T-cell (primary cell): Measurements from ENCODE around the gene RHOF. TPM values are rescaled to one million over a fixed set of nuclear protein-coding genes. Genes with fewer than 3 reads are reported as not detected.

ENCODE experiments used
- ATAC-seq, 4 experiments: fragments of 200-7000 bp in 3 of 4; fragments of 150-1000 bp in 1 of 4; cut with Tn5 transposase; replicated peaks in 1 of 4; 1 replicate in 3 of 4; 2 replicates in 1 of 4; pipeline ENCODE4 v1.10.0; 2021; ENCODE audit warnings: moderate library complexity in 3 of 4, mild to moderate bottlenecking in 2 of 4, moderate number of reproducible peaks in 1 of 4
- CTCF ChIA-PET, 2 donors: fragments of 300-600 bp; sonication (Branson Sonifier 250); formaldehyde crosslinking; loops; one replicate each; lab custom pipeline; 2022; ENCODE audit warnings: antibody characterized with exemption in 2 of 2; lab: Charles Lee
- POLR2A ChIA-PET, 2 donors: fragments of 300-600 bp; sonication (Branson Sonifier 250); formaldehyde crosslinking; loops; one replicate each; lab custom pipeline; 2022; ENCODE audit warnings: antibody characterized with exemption in 2 of 2; lab: Charles Lee
- DNase-seq, 35 experiments: peaks; one replicate each; pipeline versions ENCODE4 v3.0.0 to v3.0.0-alpha.2; 2013 to 2023
- H3K27ac ChIP-seq: one replicate; pipeline ENCODE4 v1.5.1; 2013; ENCODE audit warnings: low read length
- H3K27me3 ChIP-seq, 2 experiments: replicated peaks in 1 of 2; 1 replicate in 1 of 2; 2 replicates in 1 of 2; pipeline versions ENCODE4 v1.6.1 to v1.7.0; 2013; ENCODE audit warnings: low read length in 1 of 2, mixed read lengths in 1 of 2; ENCODE audit not compliant: control insufficient read depth in 2 of 2, insufficient read depth in 2 of 2; ENCODE audit errors: extremely low read depth in 1 of 2
- H3K36me3 ChIP-seq, 2 donors: 1 replicate in 1 of 2; 2 replicates in 1 of 2; pipeline versions ENCODE4 v1.6.1 to v1.7.0; 2013; ENCODE audit warnings: low read length in 1 of 2; ENCODE audit not compliant: control insufficient read depth in 2 of 2, insufficient read depth in 1 of 2; ENCODE audit errors: extremely low read depth in 1 of 2
- H3K4me1 ChIP-seq, 2 experiments: 1 replicate in 1 of 2; 2 replicates in 1 of 2; pipeline versions ENCODE4 v1.6.1 to v1.7.0; 2013; ENCODE audit warnings: low read length in 2 of 2, mixed read lengths in 1 of 2; ENCODE audit not compliant: insufficient read depth in 2 of 2, control insufficient read depth in 1 of 2; ENCODE audit errors: extremely low read depth in 1 of 2
- H3K4me3 ChIP-seq, 2 donors: 1 replicate in 1 of 2; 2 replicates in 1 of 2; pipeline versions ENCODE4 v1.5.1 to v1.7.0; 2013; ENCODE audit warnings: mild to moderate bottlenecking in 2 of 2, low read length in 1 of 2, moderate library complexity in 1 of 2; ENCODE audit not compliant: control insufficient read depth in 1 of 2; ENCODE audit errors: extremely low read depth in 1 of 2
- H3K9me3 ChIP-seq: 2 replicates; pipeline ENCODE4 v1.7.0; 2013
- H3K27ac Mint-ChIP-seq, 2 donors: one replicate each; pipeline ENCODE4 v1.8.0; 2020 to 2021; ENCODE audit warnings: mild to moderate bottlenecking in 2 of 2, mixed read lengths in 2 of 2
- H3K27me3 Mint-ChIP-seq, 2 donors: one replicate each; pipeline ENCODE4 v1.8.0; 2021 to 2022; ENCODE audit warnings: mixed read lengths in 2 of 2
- H3K36me3 Mint-ChIP-seq: one replicate; pipeline ENCODE4 v1.8.0; 2021; ENCODE audit warnings: mixed read lengths
- H3K4me1 Mint-ChIP-seq, 3 donors: one replicate each; pipeline ENCODE4 v1.8.0; 2020 to 2022; ENCODE audit warnings: mixed read lengths in 3 of 3, mild to moderate bottlenecking in 1 of 3
- H3K4me3 Mint-ChIP-seq, 3 donors: one replicate each; pipeline ENCODE4 v1.8.0; 2020 to 2022; ENCODE audit warnings: mild to moderate bottlenecking in 3 of 3, mixed read lengths in 3 of 3, moderate library complexity in 3 of 3
- H3K9me3 Mint-ChIP-seq, 3 donors: one replicate each; pipeline ENCODE4 v1.8.0; 2020 to 2022; ENCODE audit warnings: mixed read lengths in 3 of 3
- WGBS: methylation state at CpG from one replicate; pipeline ENCODE4 v1.1.5; 2013; ENCODE audit warnings: missing lambda C conversion rate; ENCODE audit not compliant: insufficient coverage; 5-methylcytosine and 5-hydroxymethylcytosine counted together
- total RNA-seq, 35 experiments: library from RNA in 6 of 35; stranded (reverse) in 6 of 35; fragments of 120-200 nt in 1 of 35; gene quantifications; one replicate each; pipeline versions ENCODE4 v1.2.1 to v1.2.4 and lab custom pipeline; 2013 to 2026

The RHOF gene
- total RNA-seq, 5 donors from 2014 or later (not counting 1 experiment from before 2014, with no cell fraction given): 137 to 158 (median 145) TPM

- Mint-ChIP-seq H3K27me3 (no peaks in the 10 kb centered on the region), H3K27ac (peak overlapping the region in 1 of 2 donors; percentile 61), H3K9me3 (no peaks in the 10 kb centered on the region), H3K4me1 (peaks cover 9 to 24% (median 9%) of the 10 kb centered on the region in 3 donors), H3K36me3 (peaks cover 50% of the 10 kb centered on the region), H3K4me3 (no peak overlapping the region)
- Histone ChIP-seq H3K4me1 (no peaks in the 10 kb centered on the region), H3K27ac (no peak overlapping the region), H3K4me3 (no peak overlapping the region), H3K27me3 (no peaks in the 10 kb centered on the region), H3K9me3 (no peaks in the 10 kb centered on the region), H3K36me3 (peaks cover 26 to 81% of the 10 kb centered on the region in 2 donors)
- ChIA-PET CTCF (interaction anchor here in 1 of 2 donors (1.0 kb wide), 1 partner anchor 11 kb away, joined by 3 read pairs; no protein-coding TSS in a partner anchor), POLR2A (interaction anchor here in 1 of 2 donors (0.6 to 1.0 kb wide), 3 partner anchors 17 to 212 kb away, joined by 3 to 6 read pairs (median 4); no protein-coding TSS in a partner anchor)
- ATAC-seq (no peak), DNase-seq (peak in 1 of 35 experiments; percentile 2)
- 96% methylated on average over 46 of the region's 48 CpGs for WGBS
These were observed 34.0 kb upstream of the RHOF start for GRCh38 chr12:121827351-121828099.

DNA sequence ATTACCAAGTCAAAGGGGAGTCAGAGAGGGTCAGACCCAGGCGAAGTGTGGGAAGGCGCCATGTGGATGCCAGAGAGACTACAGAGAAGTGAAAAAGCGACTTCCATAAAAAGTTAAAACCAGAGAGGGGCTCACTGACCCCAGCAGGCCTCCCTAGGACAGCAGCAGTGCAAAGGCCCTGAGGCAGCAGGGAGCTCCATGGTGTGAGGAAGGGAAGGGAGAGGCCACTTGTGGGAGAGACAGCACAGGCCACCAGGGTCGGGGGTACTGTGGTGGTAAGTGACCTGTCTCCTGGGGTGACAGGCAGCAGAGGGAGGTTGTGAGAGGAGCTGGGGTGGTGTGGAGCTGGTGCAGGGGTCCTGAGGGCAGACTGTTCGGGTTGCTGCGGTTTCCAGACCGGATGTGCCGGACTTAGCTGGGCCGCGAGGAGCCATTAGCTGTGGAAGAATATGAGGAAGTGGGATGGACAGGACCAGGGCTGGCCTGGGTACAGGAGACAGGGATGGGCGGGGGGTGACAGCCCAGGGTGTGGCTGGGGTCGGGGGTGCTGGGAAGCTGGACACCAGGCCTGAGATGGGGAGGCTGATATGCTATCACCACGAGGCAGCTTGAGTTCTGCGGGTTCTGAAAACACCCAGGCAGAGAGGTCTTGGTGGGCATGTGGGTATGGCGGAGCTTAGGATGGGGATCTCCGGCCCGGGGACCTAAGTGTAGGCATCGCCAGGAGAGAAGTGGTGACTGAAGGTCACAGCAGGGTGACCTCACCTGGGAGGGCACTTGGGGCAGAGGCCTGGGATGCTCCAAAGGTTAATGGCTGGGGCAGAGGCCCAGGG is 33.0 kb upstream of the RHOF start:
- Mint-ChIP-seq H3K9me3 (no peaks in the 10 kb centered on the region), H3K4me1 (peaks cover 9 to 24% (median 9%) of the 10 kb centered on the region in 3 donors), H3K36me3 (peaks cover 47% of the 10 kb centered on the region), H3K27ac (peak overlapping the region in 1 of 2 donors; percentile 61), H3K27me3 (no peaks in the 10 kb centered on the region), H3K4me3 (peak overlapping the region in 1 of 3 donors; percentile 45)
- H3K4me1 ChIP-seq: no peaks in the 10 kb centered on the region
- DNase-seq: no peak
- H3K36me3 ChIP-seq: peaks cover 24 to 86% of the 10 kb centered on the region in 2 donors
- WGBS: 92% methylated on average over 18 of the region's 18 CpGs
- ChIA-PET CTCF (interaction anchor here in 1 of 2 donors (0.8 kb wide), 1 partner anchor 16 kb away, joined by 5 read pairs; no protein-coding TSS in a partner anchor), POLR2A (interaction anchor here in 1 of 2 donors (0.6 to 1.0 kb wide), 3 partner anchors 16 to 1422 kb away, joined by 3 to 6 read pairs (median 3); no protein-coding TSS in a partner anchor)
- no peaks in the 10 kb centered on the region for H3K9me3 ChIP-seq
- no peak overlapping the region for H3K4me3 ChIP-seq
- no peak overlapping the region for H3K27ac ChIP-seq
- H3K27me3 ChIP-seq: no peaks in the 10 kb centered on the region
- ATAC-seq: no peak

- no peak overlapping the region for H3K4me3 ChIP-seq
- H3K4me1 ChIP-seq: no peaks in the 10 kb centered on the region
- no peak for ATAC-seq
- Mint-ChIP-seq H3K27me3 (no peaks in the 10 kb centered on the region), H3K4me3 (no peak overlapping the region), H3K36me3 (peaks cover 48% of the 10 kb centered on the region), H3K27ac (no peak overlapping the region), H3K9me3 (no peaks in the 10 kb centered on the region), H3K4me1 (peaks cover 9 to 24% (median 14%) of the 10 kb centered on the region in 3 donors)
- no peaks in the 10 kb centered on the region for H3K9me3 ChIP-seq
- 96% methylated on average over 13 of the region's 18 CpGs for WGBS
- POLR2A ChIA-PET: no interaction called here
- CTCF ChIA-PET: interaction anchor here in 1 of 2 donors (1.0 kb wide), 1 partner anchor 31 kb away, joined by 3 read pairs; no protein-coding TSS in a partner anchor
- no peak overlapping the region for H3K27ac ChIP-seq
- no peaks in the 10 kb centered on the region for H3K27me3 ChIP-seq
- no peak for DNase-seq
- H3K36me3 ChIP-seq: peaks cover 29 to 88% of the 10 kb centered on the region in 2 donors
These were observed 31.6 kb upstream of the RHOF start for GRCh38 chr12:121825041-121825523.

- ATAC-seq: no peak
- 98% methylated on average over 7 of the region's 12 CpGs for WGBS
- H3K4me3 Mint-ChIP-seq: no peak overlapping the region
- H3K27me3 Mint-ChIP-seq: no peaks in the 10 kb centered on the region
- no peak overlapping the region for H3K4me3 ChIP-seq
- peaks cover 8 to 22% (median 13%) of the 10 kb centered on the region in 3 donors for H3K4me1 Mint-ChIP-seq
- POLR2A ChIA-PET: interaction anchor here in 1 of 2 donors (0.5 kb wide), 1 partner anchor 18 kb away, joined by 5 read pairs; no protein-coding TSS in a partner anchor
- no peak overlapping the region for H3K27ac ChIP-seq
- peaks cover 42% of the 10 kb centered on the region for H3K36me3 Mint-ChIP-seq
- no peaks in the 10 kb centered on the region for H3K9me3 ChIP-seq
- DNase-seq: no peak
- H3K27ac Mint-ChIP-seq: no peak overlapping the region
- CTCF ChIA-PET: interaction anchor here in 1 of 2 donors (1.0 to 1.2 kb wide), 2 partner anchors 12 to 64 kb away, joined by 3 read pairs; no protein-coding TSS in a partner anchor
- no peaks in the 10 kb centered on the region for H3K9me3 Mint-ChIP-seq
- H3K27me3 ChIP-seq: no peaks in the 10 kb centered on the region
- no peaks in the 10 kb centered on the region for H3K4me1 ChIP-seq
- H3K36me3 ChIP-seq: peaks cover 41 to 85% of the 10 kb centered on the region in 2 donors
These were observed 30.2 kb upstream of the RHOF start for GRCh38 chr12:121823727-121824115.

GRCh38 chr12:121823101-121823726 is 29.7 kb upstream of the RHOF start:
- DNase-seq: no peak
- peaks cover 36% of the 10 kb centered on the region for H3K36me3 Mint-ChIP-seq
- no peaks in the 10 kb centered on the region for H3K27me3 ChIP-seq
- no peaks in the 10 kb centered on the region for H3K9me3 ChIP-seq
- peaks cover 3 to 17% (median 8%) of the 10 kb centered on the region in 3 donors for H3K4me1 Mint-ChIP-seq
- no peaks in the 10 kb centered on the region for H3K27me3 Mint-ChIP-seq
- peaks cover 37 to 81% of the 10 kb centered on the region in 2 donors for H3K36me3 ChIP-seq
- no peak overlapping the region for H3K4me3 Mint-ChIP-seq
- ChIA-PET POLR2A (no interaction called here), CTCF (interaction anchor here in 1 of 2 donors (1.0 to 1.2 kb wide), 2 partner anchors 11 to 65 kb away, joined by 3 read pairs; no protein-coding TSS in a partner anchor)
- no peaks in the 10 kb centered on the region for H3K4me1 ChIP-seq
- no peak overlapping the region for H3K27ac Mint-ChIP-seq
- H3K9me3 Mint-ChIP-seq: no peaks in the 10 kb centered on the region
- no peak overlapping the region for H3K4me3 ChIP-seq
- no peak overlapping the region for H3K27ac ChIP-seq
- ATAC-seq: peak in 1 of 4 experiments; percentile 18
- 97% methylated on average over 25 of the region's 36 CpGs for WGBS
